ENCODE results near the gene CD7.

GRCh38 chr17:82266142-82266541, 51.3 kb downstream of the CD7 start:
- no peak for TF ChIP-seq POLR2AphosphoS5 (IDR thresholded peaks at IDR 0.05; ENCODE audit: low read depth, low read length)
- no peak for TF ChIP-seq TAF1 (IDR thresholded peaks at IDR 0.05; ENCODE audit: borderline replicate concordance, low read depth, low read length)

Measured in GM12892 (cell line).